ENCODE data around the gene TCAF1. TPM values are rescaled to one million over a fixed set of nuclear protein-coding genes. Genes with fewer than 3 reads are reported as not detected.
A peak's percentile ranks its signal among the peaks of the same experiment; 100 is the strongest.

TCAF1 gene
- total and polyA plus RNA-seq, 2 donors (not counting 1 experiment from before 2014, with no cell fraction given) = 7.1 to 17.3 TPM

GRCh38 chr7:143901332-143901667, 676 bp downstream of the TCAF1 start:
- H3K79me2 ChIP-seq (ENCODE audit: control insufficient read depth, insufficient read depth, low read length) = peaks cover 25% of the 10 kb centered on the region
- H3K9ac ChIP-seq (ENCODE audit: low read length) = peak overlapping the region; percentile 94
- H3K9me3 ChIP-seq (ENCODE audit: control extremely low read depth in 1 of 3, control insufficient read depth in 2 of 3, insufficient read depth in 1 of 3, low read length in 2 of 3) = no peaks in the 10 kb centered on the region
- TF ChIP-seq EZH2 (IDR thresholded peaks at IDR 0.05; ENCODE audit: borderline replicate concordance, insufficient read depth, low read depth, low read length, poor library complexity, severe bottlenecking) = no peak
- TF ChIP-seq CTCF (IDR thresholded peaks at IDR 0.05) = no peak
- no peak for DNase-seq
- peaks cover 6 to 10% of the 10 kb centered on the region in 2 donors for H3K4me1 ChIP-seq (ENCODE audit: control insufficient read depth in 2 of 2, insufficient read depth in 2 of 2, low read length in 2 of 2)
- under 1% methylated on average over 14 of the region's 14 CpGs for WGBS (ENCODE audit: insufficient coverage)
- Mint-ChIP-seq H3K27me3 (no peaks in the 10 kb centered on the region), H3K4me1 (peaks cover 24% of the 10 kb centered on the region), H3K4me3 (peak overlapping the region; percentile 99), H3K9me3 (ENCODE audit: insufficient read depth) (no peaks in the 10 kb centered on the region), H3K27ac (peak overlapping the region; percentile 95)
- CTCF ChIA-PET = interaction anchor here (1.0 to 2.6 kb wide), 5 partner anchors 10 to 491 kb away, joined by 3 to 15 read pairs (median 6); no protein-coding TSS in a partner anchor
- H3K27ac ChIP-seq (ENCODE audit: low read length in 2 of 2) = peak overlapping the region in 1 of 2 donors; percentile 67
- no peaks in the 10 kb centered on the region for H3K36me3 ChIP-seq (replicated peaks in 1 of 2; ENCODE audit: control extremely low read depth in 1 of 2, control insufficient read depth in 1 of 2, extremely low read depth in 1 of 2, insufficient read depth in 2 of 2, low read length in 1 of 2)
- H4K20me1 ChIP-seq (ENCODE audit: control insufficient read depth, insufficient read depth, low read length, poor library complexity, severe bottlenecking) = no peaks in the 10 kb centered on the region
- intact Hi-C loops (cut with micrococcal nuclease) = loop anchor here (2.0 to 5.0 kb wide), 2 partner anchors 520 to 614 kb away; partner anchors contain the start of genes CASP2 and ZYX
- peak overlapping the region; percentile 59 to 96 (median 87) for H3K4me3 ChIP-seq (ENCODE audit: control extremely low read depth in 1 of 5, extremely low read depth in 1 of 5, insufficient read depth in 1 of 5, low read depth in 2 of 5, low read length in 4 of 5)
- ATAC-seq (ENCODE audit: low read depth) = no peak
- H3K27me3 ChIP-seq (replicated peaks in 1 of 4; ENCODE audit: control extremely low read depth in 1 of 4, control insufficient read depth in 3 of 4, insufficient read depth in 4 of 4, low read length in 3 of 4) = no peaks in the 10 kb centered on the region
- H2AFZ ChIP-seq (ENCODE audit: insufficient read depth, low read depth, low read length, poor library complexity, severe bottlenecking) = peak overlapping the region; percentile 100
- POLR2A ChIA-PET = interaction anchor here (0.6 to 1.1 kb wide), 2 partner anchors 9 to 490 kb away, joined by 3 to 8 read pairs; no protein-coding TSS in a partner anchor
- H3K4me2 ChIP-seq (replicated peaks; ENCODE audit: low read depth, low read length, poor library complexity, severe bottlenecking) = peak overlapping the region; percentile 86

GRCh38 chr7:143900230-143900766, 1.7 kb downstream of the TCAF1 start:
- DNase-seq (no peak), ATAC-seq (ENCODE audit: low read depth) (no peak)
- Histone ChIP-seq H3K27me3 (replicated peaks in 1 of 4; ENCODE audit: control extremely low read depth in 1 of 4, control insufficient read depth in 3 of 4, insufficient read depth in 4 of 4, low read length in 3 of 4) (no peaks in the 10 kb centered on the region), H3K27ac (ENCODE audit: low read length in 2 of 2) (no peak overlapping the region), H3K4me2 (replicated peaks; ENCODE audit: low read depth, low read length, poor library complexity, severe bottlenecking) (no peak overlapping the region), H2AFZ (ENCODE audit: insufficient read depth, low read depth, low read length, poor library complexity, severe bottlenecking) (peak overlapping the region; percentile 13), H3K4me1 (ENCODE audit: control insufficient read depth in 2 of 2, insufficient read depth in 2 of 2, low read length in 2 of 2) (peaks cover 6 to 10% of the 10 kb centered on the region in 2 donors), H3K36me3 (replicated peaks in 1 of 2; ENCODE audit: control extremely low read depth in 1 of 2, control insufficient read depth in 1 of 2, extremely low read depth in 1 of 2, insufficient read depth in 2 of 2, low read length in 1 of 2) (no peaks in the 10 kb centered on the region), H3K79me2 (ENCODE audit: control insufficient read depth, insufficient read depth, low read length) (peaks cover 29% of the 10 kb centered on the region), H3K9me3 (ENCODE audit: control extremely low read depth in 1 of 3, control insufficient read depth in 2 of 3, insufficient read depth in 1 of 3, low read length in 2 of 3) (no peaks in the 10 kb centered on the region), H3K9ac (ENCODE audit: low read length) (no peak overlapping the region), H4K20me1 (ENCODE audit: control insufficient read depth, insufficient read depth, low read length, poor library complexity, severe bottlenecking) (no peaks in the 10 kb centered on the region), H3K4me3 (ENCODE audit: control extremely low read depth in 1 of 5, extremely low read depth in 1 of 5, insufficient read depth in 1 of 5, low read depth in 2 of 5, low read length in 4 of 5) (no peak overlapping the region)
- ChIA-PET CTCF (interaction anchor here (1.0 kb wide), 1 partner anchor 15 kb away, joined by 3 read pairs; no protein-coding TSS in a partner anchor), POLR2A (no interaction called here)
- intact Hi-C loops (cut with micrococcal nuclease) = loop anchor here (2.0 to 5.0 kb wide), 2 partner anchors 519 to 613 kb away; partner anchors contain the start of genes CASP2 and ZYX
- TF ChIP-seq CTCF (IDR thresholded peaks at IDR 0.05) (no peak), EZH2 (IDR thresholded peaks at IDR 0.05; ENCODE audit: borderline replicate concordance, insufficient read depth, low read depth, low read length, poor library complexity, severe bottlenecking) (no peak)
- 97% methylated on average over 3 of the region's 5 CpGs for WGBS (ENCODE audit: insufficient coverage)
- Mint-ChIP-seq H3K27ac (no peak overlapping the region), H3K27me3 (no peaks in the 10 kb centered on the region), H3K9me3 (ENCODE audit: insufficient read depth) (no peaks in the 10 kb centered on the region), H3K4me1 (peaks cover 24% of the 10 kb centered on the region), H3K4me3 (peak overlapping the region; percentile 99)
